HEK293 (cell line): ENCODE measurements around the gene PSMG2.

Source experiments
- CTCF ChIA-PET: fragments of 350-600 bp; formaldehyde crosslinking; extraction: SDS; loops from one replicate; lab custom pipeline; 2021; ENCODE audit warnings: antibody characterized with exemption; lab: Yijun Ruan, JAX
- POLR2A ChIA-PET: fragments of 300-600 bp; formaldehyde crosslinking; extraction: SDS; loops from one replicate; lab custom pipeline; 2020; ENCODE audit warnings: antibody characterized with exemption, inconsistent platforms; lab: Yijun Ruan, JAX
- H3K27ac ChIP-seq: fragments of 200-500 bp; sonication (Bioruptor generic); 2 replicates; pipeline ENCODE4 v1.5.1; 2014; ENCODE audit warnings: low read depth, low read length, control low read depth, inconsistent platforms; ENCODE audit errors: extremely low read depth
- H3K36me3 ChIP-seq, 2 experiments: fragments of 200-500 bp in 1 of 2; sonication (Bioruptor generic) in 1 of 2; 1 replicate in 1 of 2; 2 replicates in 1 of 2; pipeline ENCODE4 v1.5.1; 2014 to 2017; ENCODE audit warnings: inconsistent platforms in 2 of 2, low read length in 2 of 2; ENCODE audit not compliant: control insufficient read depth in 2 of 2, insufficient read depth in 1 of 2
- H3K4me1 ChIP-seq: fragments of 200-500 bp; sonication (Bioruptor generic); 2 replicates; pipeline ENCODE4 v1.5.1; 2014; ENCODE audit warnings: mild to moderate bottlenecking, low read length, inconsistent platforms; ENCODE audit not compliant: control insufficient read depth, insufficient read depth
- H3K4me3 ChIP-seq: 2 replicates; pipeline ENCODE4 v1.5.1; 2011; ENCODE audit warnings: low read depth, mild to moderate bottlenecking, control low read depth, low read length, moderate library complexity
- H3K9me3 ChIP-seq: fragments of 200-500 bp; sonication (Bioruptor generic); 2 replicates; pipeline ENCODE4 v1.5.1; 2014; ENCODE audit warnings: low read depth, low read length, inconsistent platforms; ENCODE audit not compliant: control insufficient read depth, insufficient read depth
- IKZF3 ChIP-seq: fragments of 450-650 bp; IDR thresholded peaks from 2 replicates; pipeline ENCODE4 v1.5.0; 2018; ENCODE audit warnings: missing biosample characterization, mild to moderate bottlenecking, missing genetic modification characterization, moderate library complexity
- OVOL3 ChIP-seq: fragments of 450-650 bp; formaldehyde crosslinking; IDR thresholded peaks from 2 replicates; pipeline ENCODE4 v1.5.1; 2016; ENCODE audit warnings: missing biosample characterization, missing genetic modification characterization
- PRDM1 ChIP-seq: fragments of 450-650 bp; formaldehyde crosslinking; IDR thresholded peaks from 2 replicates; pipeline ENCODE4; 2016; ENCODE audit warnings: missing biosample characterization, missing genetic modification characterization
- PRDM6 ChIP-seq: fragments of 450-650 bp; formaldehyde crosslinking; IDR thresholded peaks from 2 replicates; pipeline ENCODE4 v1.5.1; 2017; ENCODE audit warnings: missing biosample characterization, missing genetic modification characterization
- SCRT1 ChIP-seq: fragments of 450-650 bp; formaldehyde crosslinking; IDR thresholded peaks from 2 replicates; pipeline ENCODE4 v1.5.1; 2016; ENCODE audit warnings: missing biosample characterization, missing genetic modification characterization, borderline replicate concordance
- SP2 ChIP-seq: fragments of 450-650 bp; formaldehyde crosslinking; IDR thresholded peaks from 2 replicates; pipeline ENCODE4 v1.5.1; 2016; ENCODE audit warnings: missing biosample characterization, missing genetic modification characterization
- SP7 ChIP-seq: fragments of 450-650 bp; formaldehyde crosslinking; IDR thresholded peaks from 2 replicates; pipeline ENCODE4 v1.5.1; 2016; ENCODE audit warnings: missing biosample characterization, missing genetic modification characterization
- TRIM28 ChIP-seq: IDR thresholded peaks from 2 replicates; pipeline ENCODE4 v1.6.1; 2011; ENCODE audit warnings: low read length, control low read depth, borderline replicate concordance
- ZBTB11 ChIP-seq: fragments of 450-650 bp; formaldehyde crosslinking; conservative IDR thresholded peaks from 2 replicates; pipeline ENCODE4 v1.5.1; 2016; ENCODE audit warnings: low read depth, missing biosample characterization, missing genetic modification characterization
- ZBTB21 ChIP-seq: fragments of 450-650 bp; formaldehyde crosslinking; IDR thresholded peaks from 2 replicates; pipeline ENCODE4 v1.5.1; 2017; ENCODE audit warnings: missing biosample characterization, missing genetic modification characterization
- ZBTB7A ChIP-seq: fragments of 450-650 bp; formaldehyde crosslinking; IDR thresholded peaks from 2 replicates; pipeline ENCODE4 v1.5.1; 2016; ENCODE audit warnings: low read depth, missing biosample characterization, missing genetic modification characterization
- ZNF121 ChIP-seq: fragments of 450-650 bp; formaldehyde crosslinking; IDR thresholded peaks from 2 replicates; pipeline ENCODE4 v1.5.1; 2016; ENCODE audit warnings: missing biosample characterization, missing genetic modification characterization
- ZNF16 ChIP-seq: fragments of 450-650 bp; formaldehyde crosslinking; IDR thresholded peaks from 2 replicates; pipeline ENCODE4 v1.5.1; 2016; ENCODE audit warnings: low read depth, missing biosample characterization, missing genetic modification characterization
- ZNF23 ChIP-seq: fragments of 450-650 bp; formaldehyde crosslinking; IDR thresholded peaks from 2 replicates; pipeline ENCODE4 v1.5.1; 2016; ENCODE audit warnings: missing biosample characterization, missing genetic modification characterization, borderline replicate concordance
- ZNF24 ChIP-seq: fragments of 450-650 bp; formaldehyde crosslinking; IDR thresholded peaks from 2 replicates; pipeline ENCODE4 v1.5.1; 2016; ENCODE audit warnings: missing biosample characterization, missing genetic modification characterization
- ZNF362 ChIP-seq: fragments of 450-650 bp; formaldehyde crosslinking; IDR thresholded peaks from 2 replicates; pipeline ENCODE4 v1.5.1; 2016; ENCODE audit warnings: missing biosample characterization, missing genetic modification characterization
- ZNF366 ChIP-seq: fragments of 450-650 bp; formaldehyde crosslinking; conservative IDR thresholded peaks from 2 replicates; pipeline ENCODE4 v1.5.1; 2016; ENCODE audit warnings: missing biosample characterization, missing genetic modification characterization
- ZNF548 ChIP-seq: fragments of 450-650 bp; formaldehyde crosslinking; IDR thresholded peaks from 2 replicates; pipeline ENCODE4 v1.5.1; 2016; ENCODE audit warnings: missing biosample characterization, missing genetic modification characterization
- ZNF629 ChIP-seq: fragments of 450-650 bp; formaldehyde crosslinking; IDR thresholded peaks from 2 replicates; pipeline ENCODE4 v1.5.1; 2017; ENCODE audit warnings: missing biosample characterization, missing genetic modification characterization
- ZNF670 ChIP-seq: fragments of 450-650 bp; formaldehyde crosslinking; IDR thresholded peaks from 2 replicates; pipeline ENCODE4 v1.5.1; 2016; ENCODE audit warnings: missing biosample characterization, missing genetic modification characterization, low read depth
- ZSCAN18 ChIP-seq: fragments of 450-650 bp; formaldehyde crosslinking; IDR thresholded peaks from 2 replicates; pipeline ENCODE4 v1.5.1; 2016; ENCODE audit warnings: missing biosample characterization, missing genetic modification characterization
- TF ChIP-seq, protein P1 (sequence below): fragments of 450-650 bp; formaldehyde crosslinking; IDR thresholded peaks from 2 replicates; pipeline ENCODE4 v1.5.1; 2017; ENCODE audit warnings: missing biosample characterization, missing genetic modification characterization
- TF ChIP-seq, protein P2 (sequence below): fragments of 450-650 bp; formaldehyde crosslinking; IDR thresholded peaks from 2 replicates; pipeline ENCODE4 v1.5.1; 2016; ENCODE audit warnings: missing biosample characterization, missing genetic modification characterization, low read depth
- TF ChIP-seq, protein P3 (sequence below): fragments of 450-650 bp; formaldehyde crosslinking; IDR thresholded peaks from 2 replicates; pipeline ENCODE4 v1.5.1; 2017; ENCODE audit warnings: missing biosample characterization, mild to moderate bottlenecking, missing genetic modification characterization, moderate library complexity

Gene PSMG2

DNA sequence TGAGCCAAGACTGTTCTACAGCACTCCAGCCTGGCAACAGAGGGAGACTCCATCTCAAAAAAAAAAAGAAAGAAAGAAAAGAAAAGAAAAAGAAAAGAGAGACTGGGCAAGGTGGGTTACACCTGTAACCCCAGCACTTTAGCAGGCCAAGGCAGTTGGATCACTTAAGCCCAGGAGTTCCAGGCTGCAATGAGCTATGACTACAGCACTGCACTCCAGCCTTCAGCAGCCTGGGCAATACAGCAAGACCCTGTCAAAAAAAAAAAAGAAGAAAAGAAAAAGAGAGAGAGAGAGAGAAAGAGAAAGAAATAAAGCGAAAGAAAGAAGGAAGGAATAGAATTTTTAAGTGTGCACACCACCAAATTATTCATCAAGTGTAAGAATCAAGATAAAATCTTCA, 47.9 kb upstream of the PSMG2 start (continued):
- TF ChIP-seq SP2 (tag by site-specific recombination): no peak
- no peak for TF ChIP-seq ZNF16 (tag by site-specific recombination)
- TF ChIP-seq ZNF121 (tag by site-specific recombination): peak; percentile 90
- no peak for TF ChIP-seq ZSCAN18 (tag by site-specific recombination)
- peak; percentile 39; the same call in 1 of the 2 replicates for TF ChIP-seq SCRT1 (tag by site-specific recombination)

GRCh38 chr18:12656605-12656937, 46.3 kb upstream of the PSMG2 start:
- H3K4me3 ChIP-seq: peak overlapping the region; percentile 76
- TF ChIP-seq ZBTB11 (tag by site-specific recombination) (no peak), ZBTB7A (no peak), ZNF23 (tag by site-specific recombination) (no peak), ZNF366 (tag by site-specific recombination) (peak; percentile 58), ZNF548 (tag by site-specific recombination) (no peak), ZNF629 (peak; percentile 96), OVOL3 (tag by site-specific recombination) (no peak), PRDM1 (peak; percentile 93), ZNF670 (tag by site-specific recombination) (no peak), TRIM28 (no peak), ZNF24 (tag by site-specific recombination) (no peak), SP7 (tag by site-specific recombination) (0 out of 2 replicates have a peak, but pooled peaks have one; percentile 10), IKZF3 (tag by site-specific recombination) (peak; percentile 14; the same call in 1 of the 2 replicates), ZBTB21 (peak; percentile 91), ZNF362 (no peak), PRDM6 (tag by site-specific recombination) (peak; percentile 94)
- TF ChIP-seq, protein P1, sequence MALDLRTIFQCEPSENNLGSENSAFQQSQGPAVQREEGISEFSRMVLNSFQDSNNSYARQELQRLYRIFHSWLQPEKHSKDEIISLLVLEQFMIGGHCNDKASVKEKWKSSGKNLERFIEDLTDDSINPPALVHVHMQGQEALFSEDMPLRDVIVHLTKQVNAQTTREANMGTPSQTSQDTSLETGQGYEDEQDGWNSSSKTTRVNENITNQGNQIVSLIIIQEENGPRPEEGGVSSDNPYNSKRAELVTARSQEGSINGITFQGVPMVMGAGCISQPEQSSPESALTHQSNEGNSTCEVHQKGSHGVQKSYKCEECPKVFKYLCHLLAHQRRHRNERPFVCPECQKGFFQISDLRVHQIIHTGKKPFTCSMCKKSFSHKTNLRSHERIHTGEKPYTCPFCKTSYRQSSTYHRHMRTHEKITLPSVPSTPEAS (tag by site-specific recombination): peak; percentile 26; the same call in 1 of the 2 replicates
- TF ChIP-seq, protein P2, sequence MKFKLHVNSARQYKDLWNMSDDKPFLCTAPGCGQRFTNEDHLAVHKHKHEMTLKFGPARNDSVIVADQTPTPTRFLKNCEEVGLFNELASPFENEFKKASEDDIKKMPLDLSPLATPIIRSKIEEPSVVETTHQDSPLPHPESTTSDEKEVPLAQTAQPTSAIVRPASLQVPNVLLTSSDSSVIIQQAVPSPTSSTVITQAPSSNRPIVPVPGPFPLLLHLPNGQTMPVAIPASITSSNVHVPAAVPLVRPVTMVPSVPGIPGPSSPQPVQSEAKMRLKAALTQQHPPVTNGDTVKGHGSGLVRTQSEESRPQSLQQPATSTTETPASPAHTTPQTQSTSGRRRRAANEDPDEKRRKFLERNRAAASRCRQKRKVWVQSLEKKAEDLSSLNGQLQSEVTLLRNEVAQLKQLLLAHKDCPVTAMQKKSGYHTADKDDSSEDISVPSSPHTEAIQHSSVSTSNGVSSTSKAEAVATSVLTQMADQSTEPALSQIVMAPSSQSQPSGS: peak; percentile 97
- TF ChIP-seq, protein P3, sequence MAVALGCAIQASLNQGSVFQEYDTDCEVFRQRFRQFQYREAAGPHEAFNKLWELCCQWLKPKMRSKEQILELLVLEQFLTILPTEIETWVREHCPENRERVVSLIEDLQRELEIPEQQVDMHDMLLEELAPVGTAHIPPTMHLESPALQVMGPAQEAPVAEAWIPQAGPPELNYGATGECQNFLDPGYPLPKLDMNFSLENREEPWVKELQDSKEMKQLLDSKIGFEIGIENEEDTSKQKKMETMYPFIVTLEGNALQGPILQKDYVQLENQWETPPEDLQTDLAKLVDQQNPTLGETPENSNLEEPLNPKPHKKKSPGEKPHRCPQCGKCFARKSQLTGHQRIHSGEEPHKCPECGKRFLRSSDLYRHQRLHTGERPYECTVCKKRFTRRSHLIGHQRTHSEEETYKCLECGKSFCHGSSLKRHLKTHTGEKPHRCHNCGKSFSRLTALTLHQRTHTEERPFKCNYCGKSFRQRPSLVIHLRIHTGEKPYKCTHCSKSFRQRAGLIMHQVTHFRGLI (tag by site-specific recombination): no peak
- TF ChIP-seq, all 188 proteins: peak for 9
- peaks cover 12% of the 10 kb centered on the region for H3K4me1 ChIP-seq
- CTCF ChIA-PET: no interaction called here
- peaks cover 0 to 3% of the 10 kb centered on the region in 2 experiments for H3K36me3 ChIP-seq
- H3K27ac ChIP-seq: peak overlapping the region; percentile 91
- no peaks in the 10 kb centered on the region for H3K9me3 ChIP-seq
- POLR2A ChIA-PET: no interaction called here
